K562 (cell line): ENCODE measurements around the gene STYXL1. TPM values are rescaled to one million over a fixed set of nuclear protein-coding genes. Genes with fewer than 3 reads are reported as not detected.
A peak's percentile ranks its signal among the peaks of the same experiment; 100 is the strongest.

Experiments
- ATAC-seq: fragments of 200-7000 bp; cut with Tn5 transposase; 3 replicates; pipeline ENCODE4 v1.9.1; 2020; ENCODE audit warnings: moderate library complexity
- BruUV-seq: library from RNA; stranded (reverse); fragments of 400-500 nt; replicated peaks from 2 replicates; lab custom pipeline; 2021; lab: Mats Ljungman, UMichigan
- CTCF ChIA-PET: fragments of 300-600 bp; formaldehyde crosslinking; extraction: SDS; loops from one replicate; lab custom pipeline; 2021; ENCODE audit warnings: low intra/inter-chr PET ratio; lab: Yijun Ruan, JAX
- POLR2A ChIA-PET: fragments of 300-600, 350-650 bp; sonication (Branson Sonifier 250); formaldehyde crosslinking; extraction: SDS; loops from one replicate; lab custom pipeline; 2021; ENCODE audit warnings: antibody characterized with exemption, inconsistent platforms; lab: Yijun Ruan, JAX
- DNase-seq, 4 experiments: peaks; one replicate each; pipeline versions ENCODE4 v3.0.0 to v3.0.0-alpha.2; 2011 to 2018; ENCODE audit warnings: low spot score in 3 of 4, mixed read lengths in 3 of 4; ENCODE audit errors: extremely low read depth in 1 of 4
- FAIRE-seq: peaks from 2 replicates; lab custom pipeline; 2011; peaks lifted over from hg19 to GRCh38; lab: Jason Lieb, UNC
- H2AFZ ChIP-seq: 2 replicates; pipeline ENCODE4 v1.6.0; 2011; ENCODE audit warnings: low read depth, low read length, control low read depth, inconsistent platforms
- H3K27ac ChIP-seq: fragments of 200-600 bp; 3 replicates; pipeline ENCODE4 v1.8.0; 2011; ENCODE audit warnings: low read depth, mild to moderate bottlenecking, control low read depth, inconsistent platforms, low read length, moderate library complexity, mixed read lengths; ENCODE audit errors: extremely low read depth
- H3K27me3 ChIP-seq, 2 experiments: fragments of 300-600 bp in 1 of 2; 2 replicates in 1 of 2; 3 replicates in 1 of 2; pipeline versions ENCODE4 v1.6.0 to v1.8.0; 2011; ENCODE audit warnings: inconsistent platforms in 2 of 2, low read length in 2 of 2, mild to moderate bottlenecking in 1 of 2, mixed read lengths in 1 of 2, moderate library complexity in 1 of 2; ENCODE audit not compliant: control insufficient read depth in 2 of 2, insufficient read depth in 2 of 2
- H3K36me3 ChIP-seq: fragments of 300-600 bp; 3 replicates; pipeline ENCODE4 v1.8.0; 2011; ENCODE audit warnings: mild to moderate bottlenecking, low read length, inconsistent platforms; ENCODE audit not compliant: control insufficient read depth, insufficient read depth
- H3K4me1 ChIP-seq, 2 experiments: fragments of 200-600 bp in 1 of 2; replicated peaks in 1 of 2; 2 replicates in 1 of 2; 3 replicates in 1 of 2; pipeline versions ENCODE4 v1.5.1 to v1.8.0; 2011; ENCODE audit warnings: inconsistent platforms in 2 of 2, low read length in 2 of 2, mild to moderate bottlenecking in 1 of 2, mixed read lengths in 1 of 2, moderate library complexity in 1 of 2; ENCODE audit not compliant: control insufficient read depth in 2 of 2, insufficient read depth in 2 of 2
- H3K4me2 ChIP-seq: 2 replicates; pipeline ENCODE4 v1.6.1; 2011; ENCODE audit warnings: low read length, control low read depth, inconsistent platforms, mixed read lengths; ENCODE audit not compliant: insufficient read depth
- H3K4me3 ChIP-seq: fragments of 200-600 bp; sonication (generic), shearing (Covaris generic); 2 replicates; pipeline ENCODE4 v1.5.1; 2016; ENCODE audit warnings: control low read depth, inconsistent platforms
- H3K79me2 ChIP-seq: fragments of 200-600 bp; 3 replicates; pipeline ENCODE4 v1.8.0; 2011; ENCODE audit warnings: low read length, inconsistent platforms; ENCODE audit not compliant: control insufficient read depth, insufficient read depth
- H3K9ac ChIP-seq, 2 experiments: 2 replicates each; pipeline versions ENCODE4 v1.6.0 to v1.6.1; 2011; ENCODE audit warnings: low read depth in 2 of 2, low read length in 2 of 2, control low read depth in 1 of 2, inconsistent platforms in 1 of 2, mild to moderate bottlenecking in 1 of 2, mixed read lengths in 1 of 2; ENCODE audit not compliant: insufficient read depth in 1 of 2
- H3K9me1 ChIP-seq: one replicate; pipeline ENCODE4 v1.6.0; 2011; ENCODE audit warnings: inconsistent platforms, mild to moderate bottlenecking, low read length, moderate library complexity; ENCODE audit not compliant: control insufficient read depth, insufficient read depth
- H3K9me3 ChIP-seq: replicated peaks from 2 replicates; pipeline ENCODE4 v1.5.1; 2011; ENCODE audit warnings: low read depth, low read length, inconsistent platforms; ENCODE audit not compliant: control insufficient read depth, insufficient read depth
- H4K20me1 ChIP-seq: replicated peaks from 2 replicates; pipeline ENCODE4 v1.6.1; 2011; ENCODE audit warnings: low read length, inconsistent platforms, mixed read lengths; ENCODE audit not compliant: control insufficient read depth, insufficient read depth
- ELF1 ChIP-seq: fragments of 200-800 bp; sonication (Bioruptor generic); IDR thresholded peaks from 2 replicates; pipeline ENCODE4 v1.6.1; 2016; ENCODE audit warnings: missing genetic modification characterization, missing compliant biosample characterization
- HLTF ChIP-seq: fragments of 450-650 bp; IDR thresholded peaks from 2 replicates; pipeline ENCODE4 v1.6.1; 2016
- KDM1A ChIP-seq, 2 experiments: fragments of 450-650 bp; IDR thresholded peaks; 2 replicates each; pipeline ENCODE4 v1.6.1; 2016; ENCODE audit warnings: mild to moderate bottlenecking in 2 of 2
- KLF13 ChIP-seq: fragments of 450-650 bp; IDR thresholded peaks from 2 replicates; pipeline ENCODE4 v1.6.1; 2016; ENCODE audit warnings: missing genetic modification characterization, low read depth, mild to moderate bottlenecking, missing compliant biosample characterization, moderate library complexity, borderline replicate concordance
- ZC3H8 ChIP-seq: fragments of 450-650 bp; IDR thresholded peaks from 2 replicates; pipeline ENCODE4 v1.6.1; 2017
- ZNF324 ChIP-seq: fragments of 250-450 bp; sonication (Bioruptor Pico); IDR thresholded peaks from 2 replicates; pipeline ENCODE4 v1.4.0; 2020; ENCODE audit warnings: mild to moderate bottlenecking
- WGBS: fragments of 100-300 bp; shearing (Covaris generic); methylation state at CpG from one replicate; pipeline ENCODE4 v1.1.6; 2016; ENCODE audit warnings: low coverage, mixed read lengths; ENCODE audit not compliant: insufficient coverage; ENCODE audit errors: missing lambda C conversion rate; 5-methylcytosine and 5-hydroxymethylcytosine counted together
- in situ Hi-C: fragments of 300-500 bp; cut with MboI; formaldehyde crosslinking; loops from 4 replicates; pipeline ENCODE4 v1.15.0; 2018; ENCODE audit warnings: inconsistent platforms, mixed read lengths
- intact Hi-C: fragments of 100-400 bp; cut with micrococcal nuclease; formaldehyde crosslinking; loops from 2 replicates; pipeline ENCODE4 v1.14.2; 2022
- polyA plus RNA-seq, 8 experiments: library from polyadenylated mRNA; depleted of rRNA in 4 of 8; stranded (reverse) in 5 of 8; unstranded in 3 of 8; fragments of >200 nt; fragmentation: Nextera tagmentation in 2 of 8; fragmentation: Illumina TruSeq in 1 of 8; extraction: Ambion mirVana in 2 of 8; extraction: Trizol in 1 of 8; gene quantifications; 2 replicates each; pipeline versions ENCODE4 v1.2.1 to v1.2.3, GENCODE V29; 2011 to 2014; ENCODE audit warnings: inconsistent platforms in 1 of 8, missing spikeins in 1 of 8
- total RNA-seq, 7 experiments: library from RNA; depleted of rRNA in 6 of 7; stranded (reverse); fragments of >200 nt in 6 of 7; fragmentation: Illumina TruSeq in 2 of 7; extraction: Trizol in 2 of 7; gene quantifications; 2 replicates each; pipeline versions ENCODE4 v1.2.1 to v1.2.3, GENCODE V29; 2011 to 2021; ENCODE audit warnings: low replicate concordance in 1 of 7
- TF ChIP-seq, protein P1 (sequence below): fragments of 250-450 bp; sonication (Bioruptor Pico); IDR thresholded peaks from 2 replicates; pipeline ENCODE4 v1.8.0; 2021; ENCODE audit warnings: borderline replicate concordance, mild to moderate bottlenecking, moderate library complexity; ENCODE audit not compliant: poor library complexity, severe bottlenecking
- TF ChIP-seq, protein P2 (sequence below): fragments of 250-450 bp; sonication (Bioruptor Pico); IDR thresholded peaks from 2 replicates; pipeline ENCODE4 v1.4.0; 2020; ENCODE audit warnings: mild to moderate bottlenecking
- TF ChIP-seq, protein P3 (sequence below): sonication (generic); formaldehyde crosslinking; IDR thresholded peaks from 2 replicates; pipeline ENCODE4 v1.8.0; 2022; ENCODE audit warnings: mild to moderate bottlenecking, missing genetic modification reagents

The STYXL1 gene
- total and polyA plus RNA-seq, 9 of the 15 experiments (the other 6 are each of a cell fraction or from before 2014, with no cell fraction given): 36.5 to 97.2 (median 49.9) TPM

DNA sequence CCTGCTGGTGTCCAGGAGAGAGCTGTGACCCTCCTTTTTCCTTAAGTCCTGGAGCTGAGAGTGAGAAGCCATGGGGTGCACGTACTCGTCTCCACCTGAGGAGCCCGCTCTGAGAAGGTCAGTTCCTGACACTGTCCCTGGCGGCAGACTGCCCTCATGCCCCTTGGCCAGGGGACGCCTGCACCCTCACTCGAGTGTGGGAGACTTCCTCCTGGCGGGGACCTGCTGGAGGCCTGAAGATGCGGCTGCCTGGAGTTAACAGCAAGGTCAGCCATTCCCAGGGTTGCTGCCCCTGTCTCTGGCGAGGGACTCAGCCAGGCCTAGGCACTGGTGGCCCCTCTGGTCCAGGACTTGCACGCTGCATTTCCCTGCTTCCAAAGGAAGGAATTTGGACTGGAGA is 79.8 kb downstream of the STYXL1 start:
- Histone ChIP-seq H3K27me3 (no peaks in the 10 kb centered on the region), H3K4me2 (no peak overlapping the region), H2AFZ (no peak overlapping the region)
- WGBS: 83% methylated on average over 10 of the region's 10 CpGs
- CTCF ChIA-PET: no interaction called here
- intact Hi-C loops: no loop called here
- TF ChIP-seq ZC3H8 (no peak), ZNF324 (CRISPR knock-in tag) (no peak), ELF1 (tag) (no peak), HLTF (no peak), KLF13 (no peak), KDM1A (IDR thresholded peaks at IDR 0.05) (no peak)
- TF ChIP-seq, protein P1, sequence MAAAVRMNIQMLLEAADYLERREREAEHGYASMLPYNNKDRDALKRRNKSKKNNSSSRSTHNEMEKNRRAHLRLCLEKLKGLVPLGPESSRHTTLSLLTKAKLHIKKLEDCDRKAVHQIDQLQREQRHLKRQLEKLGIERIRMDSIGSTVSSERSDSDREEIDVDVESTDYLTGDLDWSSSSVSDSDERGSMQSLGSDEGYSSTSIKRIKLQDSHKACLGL (CRISPR knock-in tag): no peak
- TF ChIP-seq, protein P2, sequence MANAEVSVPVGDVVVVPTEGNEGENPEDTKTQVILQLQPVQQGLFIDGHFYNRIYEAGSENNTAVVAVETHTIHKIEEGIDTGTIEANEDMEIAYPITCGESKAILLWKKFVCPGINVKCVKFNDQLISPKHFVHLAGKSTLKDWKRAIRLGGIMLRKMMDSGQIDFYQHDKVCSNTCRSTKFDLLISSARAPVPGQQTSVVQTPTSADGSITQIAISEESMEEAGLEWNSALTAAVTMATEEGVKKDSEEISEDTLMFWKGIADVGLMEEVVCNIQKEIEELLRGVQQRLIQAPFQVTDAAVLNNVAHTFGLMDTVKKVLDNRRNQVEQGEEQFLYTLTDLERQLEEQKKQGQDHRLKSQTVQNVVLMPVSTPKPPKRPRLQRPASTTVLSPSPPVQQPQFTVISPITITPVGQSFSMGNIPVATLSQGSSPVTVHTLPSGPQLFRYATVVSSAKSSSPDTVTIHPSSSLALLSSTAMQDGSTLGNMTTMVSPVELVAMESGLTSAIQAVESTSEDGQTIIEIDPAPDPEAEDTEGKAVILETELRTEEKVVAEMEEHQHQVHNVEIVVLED: no peak
- TF ChIP-seq, protein P3, sequence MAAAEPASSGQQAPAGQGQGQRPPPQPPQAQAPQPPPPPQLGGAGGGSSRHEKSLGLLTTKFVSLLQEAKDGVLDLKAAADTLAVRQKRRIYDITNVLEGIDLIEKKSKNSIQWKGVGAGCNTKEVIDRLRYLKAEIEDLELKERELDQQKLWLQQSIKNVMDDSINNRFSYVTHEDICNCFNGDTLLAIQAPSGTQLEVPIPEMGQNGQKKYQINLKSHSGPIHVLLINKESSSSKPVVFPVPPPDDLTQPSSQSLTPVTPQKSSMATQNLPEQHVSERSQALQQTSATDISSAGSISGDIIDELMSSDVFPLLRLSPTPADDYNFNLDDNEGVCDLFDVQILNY (CRISPR knock-in tag): no peak
- TF ChIP-seq, all 486 proteins: peak for 0
- no peak overlapping the region for H3K4me3 ChIP-seq
- H3K36me3 ChIP-seq: peaks cover 37% of the 10 kb centered on the region; the same call in 2 of the 3 replicates
- no peaks in the 10 kb centered on the region for H3K79me2 ChIP-seq
- ATAC-seq (no peak), DNase-seq (no peak), FAIRE-seq (no peak)
- H3K27ac ChIP-seq: no peak overlapping the region
- H4K20me1 ChIP-seq: no peaks in the 10 kb centered on the region
- no TSS peak for BruUV-seq
- POLR2A ChIA-PET: no interaction called here
- no peaks in the 10 kb centered on the region for H3K9me3 ChIP-seq
- H3K4me1 ChIP-seq: peaks cover 8 to 41% of the 10 kb centered on the region in 2 experiments; a peak in 3 of 5 replicates
- in situ Hi-C loops: no loop called here
- H3K9ac ChIP-seq: peak overlapping the region in 1 of 2 experiments; percentile 31; a peak in 1 of 4 replicates
- H3K9me1 ChIP-seq: peaks cover 2% of the 10 kb centered on the region
